Keratinocyte (primary cell): ENCODE results near the gene PTPRD. TPM values are rescaled to one million over a fixed set of nuclear protein-coding genes. Genes with fewer than 3 reads are reported as not detected.

Experiments
- DNase-seq: peaks from one replicate; pipeline ENCODE4 v3.0.0-alpha.2; 2011; ENCODE audit warnings: low read depth, missing footprints, low spot score
- FAIRE-seq: peaks from 2 replicates; lab custom pipeline; 2011; peaks lifted over from hg19 to GRCh38; lab: Jason Lieb, UNC
- H2AFZ ChIP-seq: 2 replicates; pipeline ENCODE4 v1.6.0; 2012; ENCODE audit warnings: low read length, control low read depth, inconsistent platforms; ENCODE audit not compliant: control insufficient read depth
- H3K27ac ChIP-seq: 2 replicates; pipeline ENCODE4 v1.5.1; 2011; ENCODE audit warnings: low read length; ENCODE audit not compliant: control insufficient read depth, insufficient read depth
- H3K27me3 ChIP-seq: 3 replicates; pipeline ENCODE4 v1.6.0; 2011; ENCODE audit warnings: low read length; ENCODE audit not compliant: control insufficient read depth, insufficient read depth; ENCODE audit errors: extremely low read depth
- H3K36me3 ChIP-seq, 2 experiments: 2 replicates in 1 of 2; 3 replicates in 1 of 2; pipeline ENCODE4 v1.5.1; 2011; ENCODE audit warnings: low read length in 2 of 2, mild to moderate bottlenecking in 1 of 2; ENCODE audit not compliant: control insufficient read depth in 2 of 2, insufficient read depth in 2 of 2; ENCODE audit errors: extremely low read depth in 1 of 2
- H3K4me1 ChIP-seq: 3 replicates; pipeline ENCODE4 v1.5.1; 2011; ENCODE audit warnings: low read length; ENCODE audit not compliant: control insufficient read depth, insufficient read depth; ENCODE audit errors: extremely low read depth
- H3K4me2 ChIP-seq: 3 replicates; pipeline ENCODE4 v1.6.0; 2011; ENCODE audit warnings: low read depth, low read length; ENCODE audit not compliant: control insufficient read depth, insufficient read depth; ENCODE audit errors: extremely low read depth
- H3K4me3 ChIP-seq, 3 experiments: fragments of 200-600 bp in 1 of 3; sonication (generic) in 1 of 3; 2 replicates in 2 of 3; 3 replicates in 1 of 3; pipeline ENCODE4 v1.5.1; 2011 to 2016; ENCODE audit warnings: low read length in 3 of 3, mild to moderate bottlenecking in 3 of 3, control low read depth in 2 of 3, inconsistent platforms in 1 of 3, low read depth in 1 of 3, mixed read lengths in 1 of 3, mixed run types in 1 of 3, moderate library complexity in 1 of 3; ENCODE audit not compliant: control insufficient read depth in 2 of 3, insufficient read depth in 2 of 3; ENCODE audit errors: extremely low read depth in 1 of 3
- H3K79me2 ChIP-seq: 2 replicates; pipeline ENCODE4 v1.6.0; 2012; ENCODE audit warnings: low read length; ENCODE audit not compliant: control insufficient read depth, insufficient read depth
- H3K9ac ChIP-seq: 3 replicates; pipeline ENCODE4 v1.6.0; 2011; ENCODE audit warnings: low read length; ENCODE audit not compliant: control insufficient read depth, insufficient read depth; ENCODE audit errors: extremely low read depth
- H3K9me1 ChIP-seq: 3 replicates; pipeline ENCODE4 v1.6.0; 2011; ENCODE audit warnings: low read length; ENCODE audit not compliant: control insufficient read depth, insufficient read depth; ENCODE audit errors: extremely low read depth
- H3K9me3 ChIP-seq: 2 replicates; pipeline ENCODE4 v1.5.1; 2012; ENCODE audit warnings: low read depth, low read length; ENCODE audit not compliant: control insufficient read depth
- H4K20me1 ChIP-seq: 3 replicates; pipeline ENCODE4 v1.6.0; 2011; ENCODE audit warnings: low read length; ENCODE audit not compliant: control insufficient read depth, insufficient read depth; ENCODE audit errors: extremely low read depth
- CTCF ChIP-seq, 3 experiments: IDR thresholded peaks in 1 of 3; conservative IDR thresholded peaks in 1 of 3; optimal IDR thresholded peaks in 1 of 3; 2 replicates in 2 of 3; 3 replicates in 1 of 3; pipeline versions ENCODE3 to v1.5.1; 2011; ENCODE audit warnings: low read length in 3 of 3, mild to moderate bottlenecking in 3 of 3, moderate library complexity in 2 of 3, control low read depth in 1 of 3, inconsistent platforms in 1 of 3; ENCODE audit not compliant: insufficient read depth in 2 of 3; ENCODE audit errors: extremely low read depth in 1 of 3
- EZH2 ChIP-seq: IDR thresholded peaks from one replicate; pipeline ENCODE4 v1.6.1; 2012; ENCODE audit warnings: inconsistent platforms, mild to moderate bottlenecking, low read length, moderate library complexity
- dilution Hi-C: fragments of 300-500 bp; cut with MboI; formaldehyde crosslinking; loops from one replicate; pipeline ENCODE4 v1.7.0; 2020; ENCODE audit warnings: low sequenced_read_pairs; ENCODE audit not compliant: extremely low pct_ligation_motif_present
- polyA plus RNA-seq, 5 experiments: library from polyadenylated mRNA; depleted of rRNA in 3 of 5; stranded (reverse) in 3 of 5; stranded (forward) in 1 of 5; unstranded in 1 of 5; fragments of >200 nt; gene quantifications; 1 replicate in 1 of 5; 2 replicates in 3 of 5; 3 replicates in 1 of 5; pipeline versions ENCODE4 v1.2.1 to v1.2.3, GENCODE V29; 2011 to 2012; ENCODE audit warnings: missing spikeins in 2 of 5, low read depth in 1 of 5, low replicate concordance in 1 of 5

Gene PTPRD
- polyA plus RNA-seq, 1 donor (not counting 4 experiments of a cell fraction or from before 2014, with no cell fraction given) = 0.10 TPM

- Histone ChIP-seq H3K9me3 (no peaks in the 10 kb centered on the region), H3K9me1 (no peaks in the 10 kb centered on the region), H3K79me2 (no peaks in the 10 kb centered on the region), H4K20me1 (no peaks in the 10 kb centered on the region), H3K27ac (no peak overlapping the region), H3K4me2 (no peak overlapping the region), H3K27me3 (no peaks in the 10 kb centered on the region), H3K9ac (no peak overlapping the region), H2AFZ (no peak overlapping the region), H3K36me3 (no peaks in the 10 kb centered on the region), H3K4me3 (no peak overlapping the region), H3K4me1 (no peaks in the 10 kb centered on the region)
- no peak for TF ChIP-seq EZH2
- TF ChIP-seq CTCF (optimal IDR thresholded peaks at IDR 0.05 in 1 of 3, IDR thresholded peaks at IDR 0.05 in 1 of 3, conservative IDR thresholded peaks at IDR 0.05 in 1 of 3; ENCODE audit: extremely low read depth in 1 of 3, insufficient read depth in 2 of 3, low read length in 3 of 3) = no peak
- no peak for FAIRE-seq
- DNase-seq = no peak
- dilution Hi-C loops = no loop called here
Observed at GRCh38 chr9:9614607-9615006, 998.2 kb downstream of the PTPRD start.

- FAIRE-seq (no peak), DNase-seq (no peak)
- Histone ChIP-seq H3K36me3 (no peaks in the 10 kb centered on the region), H3K4me2 (no peak overlapping the region), H2AFZ (no peak overlapping the region), H4K20me1 (no peaks in the 10 kb centered on the region), H3K27me3 (no peaks in the 10 kb centered on the region), H3K9me3 (no peaks in the 10 kb centered on the region), H3K4me3 (no peak overlapping the region), H3K9me1 (no peaks in the 10 kb centered on the region), H3K4me1 (no peaks in the 10 kb centered on the region), H3K27ac (no peak overlapping the region), H3K79me2 (no peaks in the 10 kb centered on the region), H3K9ac (no peak overlapping the region)
- TF ChIP-seq EZH2 (no peak), CTCF (optimal IDR thresholded peaks at IDR 0.05 in 1 of 3, IDR thresholded peaks at IDR 0.05 in 1 of 3, conservative IDR thresholded peaks at IDR 0.05 in 1 of 3; ENCODE audit: extremely low read depth in 1 of 3, insufficient read depth in 2 of 3, low read length in 3 of 3) (no peak)
- dilution Hi-C loops = no loop called here
Observed at GRCh38 chr9:9612755-9613154, 1000.0 kb downstream of the PTPRD start.
